Fibroblast of skin of abdomen (primary cell): ENCODE results near the gene COCH. TPM values are rescaled to one million over a fixed set of nuclear protein-coding genes. Genes with fewer than 3 reads are reported as not detected.

Experiments
- DNase-seq: peaks from one replicate; pipeline ENCODE4 v3.0.0-alpha.2; 2013
- polyA plus RNA-seq, 2 experiments: library from polyadenylated mRNA; unstranded; fragments of 120-200 nt; gene quantifications; one replicate each; pipeline ENCODE4 v1.2.1, GENCODE V29; 2013; ENCODE audit not compliant: insufficient read length in 2 of 2

The COCH gene
- polyA plus RNA-seq (2013, experiment 1 of 2; ENCODE audit: insufficient read length): 1.0 TPM
- 0.89 TPM for polyA plus RNA-seq (2013, experiment 2 of 2; ENCODE audit: insufficient read length)

- DNase-seq: peak; percentile 13
These were observed at the start of gene COCH for GRCh38 chr14:30874120-30874998. TSS of gene COCH (plus strand) at chr14:30874559. CDS start at chr14:30874939, 380 bp downstream.

GRCh38 chr14:30826070-30826469, 48.3 kb upstream of the COCH start:
- no peak for DNase-seq

GRCh38 chr14:30829853-30830252, 44.5 kb upstream of the COCH start:
- DNase-seq: no peak

- DNase-seq: no peak
These were observed 40.0 kb upstream of the COCH start for GRCh38 chr14:30834353-30834752.

GRCh38 chr14:30838351-30838750, 36.0 kb upstream of the COCH start:
- no peak for DNase-seq

GRCh38 chr14:30840086-30840779, 34.1 kb upstream of the COCH start:
- DNase-seq: no peak

GRCh38 chr14:30842431-30842830, 31.9 kb upstream of the COCH start:
- no peak for DNase-seq

- DNase-seq: no peak
These were observed 25.7 kb upstream of the COCH start for GRCh38 chr14:30848449-30849240.

- no peak for DNase-seq
These were observed 25.0 kb upstream of the COCH start for GRCh38 chr14:30849354-30849753.

- no peak for DNase-seq
These were observed 24.4 kb upstream of the COCH start for GRCh38 chr14:30849983-30850382.

- DNase-seq: no peak
These were observed 20.4 kb upstream of the COCH start for GRCh38 chr14:30853946-30854345.

- DNase-seq: no peak
These were observed 19.9 kb upstream of the COCH start for GRCh38 chr14:30854492-30854891.

- no peak for DNase-seq
These were observed 18.9 kb upstream of the COCH start for GRCh38 chr14:30855345-30856037.

- no peak for DNase-seq
These were observed 13.2 kb upstream of the COCH start for GRCh38 chr14:30861200-30861599.

- no peak for DNase-seq
These were observed 9.4 kb upstream of the COCH start for GRCh38 chr14:30864934-30865333.

- no peak for DNase-seq
These were observed 5.6 kb upstream of the COCH start for GRCh38 chr14:30868736-30869135.

- DNase-seq: no peak
These were observed 4.7 kb upstream of the COCH start for GRCh38 chr14:30869551-30870155.

GRCh38 chr14:30872602-30873001, 1.8 kb upstream of the COCH start:
- DNase-seq: no peak

- DNase-seq: no peak
These were observed 845 bp upstream of the COCH start for GRCh38 chr14:30873308-30874119.

GRCh38 chr14:30874999-30875787, 834 bp downstream of the COCH start:
- DNase-seq: no peak
